A549 (cell line): Measurements from ENCODE around the gene TINAG.
A peak's percentile ranks its signal among the peaks of the same experiment; 100 is the strongest.

Experiments used
- JUN ChIP-seq, 2 experiments: fragments of >200 bp; sonication (Bioruptor Twin); formaldehyde crosslinking; IDR thresholded peaks; 2 replicates in 1 of 2; 3 replicates in 1 of 2; pipeline ENCODE4 v1.6.1; 2016 to 2017
- MAFK ChIP-seq: fragments of 450-650 bp; IDR thresholded peaks from 2 replicates; pipeline ENCODE4 v1.6.1; 2014; ENCODE audit not compliant: partially characterized antibody
- MAZ ChIP-seq: fragments of 150-350 bp; IDR thresholded peaks from 2 replicates; pipeline ENCODE4 v1.6.1; 2014; ENCODE audit warnings: antibody characterized with exemption, low read depth, low read length, borderline replicate concordance
- ZFP36 ChIP-seq: fragments of 450-650 bp; IDR thresholded peaks from 2 replicates; pipeline ENCODE4 v1.6.1; 2014; ENCODE audit warnings: borderline replicate concordance; ENCODE audit not compliant: partially characterized antibody
- TF ChIP-seq, protein P1 (sequence below): fragments of >200 bp; sonication (Bioruptor Twin); formaldehyde crosslinking; IDR thresholded peaks from 3 replicates; pipeline ENCODE4 v1.5.1; 2016

DNA sequence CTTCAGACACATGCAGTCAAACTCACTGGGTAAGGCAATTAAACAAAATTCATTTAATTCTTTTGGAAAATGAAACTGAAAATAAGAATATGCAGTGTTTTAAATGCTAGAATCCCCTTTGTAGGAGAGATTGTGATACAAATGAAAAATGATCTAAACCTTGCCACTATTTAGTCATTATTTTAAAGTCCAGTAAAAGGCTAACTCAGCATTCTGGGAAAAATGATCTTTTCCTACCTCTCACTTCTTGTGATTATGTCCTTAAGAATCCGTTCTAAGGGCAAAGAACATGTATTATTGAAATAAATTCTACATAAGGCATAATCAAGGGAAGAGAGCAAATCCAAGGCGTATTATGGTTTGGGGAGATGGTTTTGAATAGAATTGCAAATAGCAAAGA, 46.4 kb downstream of the TINAG start:
- TF ChIP-seq MAZ (no peak), MAFK (peak; percentile 44), ZFP36 (no peak), JUN (IDR thresholded peaks at IDR 0.05) (no peak)
- TF ChIP-seq, protein P1, sequence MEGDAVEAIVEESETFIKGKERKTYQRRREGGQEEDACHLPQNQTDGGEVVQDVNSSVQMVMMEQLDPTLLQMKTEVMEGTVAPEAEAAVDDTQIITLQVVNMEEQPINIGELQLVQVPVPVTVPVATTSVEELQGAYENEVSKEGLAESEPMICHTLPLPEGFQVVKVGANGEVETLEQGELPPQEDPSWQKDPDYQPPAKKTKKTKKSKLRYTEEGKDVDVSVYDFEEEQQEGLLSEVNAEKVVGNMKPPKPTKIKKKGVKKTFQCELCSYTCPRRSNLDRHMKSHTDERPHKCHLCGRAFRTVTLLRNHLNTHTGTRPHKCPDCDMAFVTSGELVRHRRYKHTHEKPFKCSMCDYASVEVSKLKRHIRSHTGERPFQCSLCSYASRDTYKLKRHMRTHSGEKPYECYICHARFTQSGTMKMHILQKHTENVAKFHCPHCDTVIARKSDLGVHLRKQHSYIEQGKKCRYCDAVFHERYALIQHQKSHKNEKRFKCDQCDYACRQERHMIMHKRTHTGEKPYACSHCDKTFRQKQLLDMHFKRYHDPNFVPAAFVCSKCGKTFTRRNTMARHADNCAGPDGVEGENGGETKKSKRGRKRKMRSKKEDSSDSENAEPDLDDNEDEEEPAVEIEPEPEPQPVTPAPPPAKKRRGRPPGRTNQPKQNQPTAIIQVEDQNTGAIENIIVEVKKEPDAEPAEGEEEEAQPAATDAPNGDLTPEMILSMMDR: no peak
